GM12801 (cell line): ENCODE measurements around the gene PTGER3.

Source experiments
- CTCF ChIP-seq: IDR thresholded peaks from one replicate; pipeline ENCODE4 v1.5.1; 2011; ENCODE audit warnings: control low read depth; ENCODE audit not compliant: insufficient read length; ENCODE audit errors: extremely low read depth

Gene PTGER3

GRCh38 chr1:71086331-71086730, 38.7 kb upstream of the PTGER3 start:
- TF ChIP-seq CTCF = no peak

GRCh38 chr1:71083271-71083670, 35.7 kb upstream of the PTGER3 start:
- TF ChIP-seq CTCF = no peak

GRCh38 chr1:71081697-71082080, 34.1 kb upstream of the PTGER3 start:
- TF ChIP-seq CTCF = no peak

- no peak for TF ChIP-seq CTCF
Measured at GRCh38 chr1:71080739-71081696, 33.4 kb upstream of the PTGER3 start, which contains the start of gene ZRANB2. TSS of gene ZRANB2 (minus strand) at chr1:71081035. CDS start at chr1:71080995, 40 bp downstream.

- no peak for TF ChIP-seq CTCF
Measured at GRCh38 chr1:71080230-71080738, 32.7 kb upstream of the PTGER3 start.

- TF ChIP-seq CTCF = no peak
Measured at GRCh38 chr1:71074681-71075080, 27.1 kb upstream of the PTGER3 start.

- TF ChIP-seq CTCF = no peak
Measured at GRCh38 chr1:71072273-71072672, 24.7 kb upstream of the PTGER3 start.
